ENCODE results near the gene STEAP4.

The STEAP4 gene

GRCh38 chr7:88306590-88307048 is at the start of gene STEAP4:
STEAP4 (minus strand) TSS chr7:88306894; CDS start chr7:88284269, 22,625 bp downstream.
- DNase-seq, result no peak

DNA sequence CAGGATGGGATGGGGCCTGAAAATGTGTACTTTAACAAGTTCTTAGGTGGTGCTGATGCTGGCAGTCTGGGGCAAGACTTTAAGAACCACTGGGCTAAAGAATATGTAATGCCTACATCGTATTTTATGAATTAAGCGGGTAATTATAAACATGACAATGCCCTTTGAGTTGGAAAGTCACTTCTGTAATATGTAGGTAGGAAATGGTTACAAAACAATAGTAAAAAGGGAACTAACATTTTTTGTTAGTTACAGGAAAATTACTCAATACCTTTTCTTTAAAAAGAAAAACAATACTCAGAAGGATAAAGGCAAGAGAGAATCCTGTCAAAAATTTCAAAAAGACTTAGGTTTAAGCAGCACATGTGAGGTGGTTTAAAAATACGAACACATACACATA is 48.3 kb upstream of the STEAP4 start:
- no peak for DNase-seq

GRCh38 chr7:88350118-88350517 is 43.4 kb upstream of the STEAP4 start:
- no peak for DNase-seq

GRCh38 chr7:88347517-88347916 is 40.8 kb upstream of the STEAP4 start:
- DNase-seq, result no peak

GRCh38 chr7:88347090-88347489 is 40.4 kb upstream of the STEAP4 start:
- DNase-seq, result no peak

DNA sequence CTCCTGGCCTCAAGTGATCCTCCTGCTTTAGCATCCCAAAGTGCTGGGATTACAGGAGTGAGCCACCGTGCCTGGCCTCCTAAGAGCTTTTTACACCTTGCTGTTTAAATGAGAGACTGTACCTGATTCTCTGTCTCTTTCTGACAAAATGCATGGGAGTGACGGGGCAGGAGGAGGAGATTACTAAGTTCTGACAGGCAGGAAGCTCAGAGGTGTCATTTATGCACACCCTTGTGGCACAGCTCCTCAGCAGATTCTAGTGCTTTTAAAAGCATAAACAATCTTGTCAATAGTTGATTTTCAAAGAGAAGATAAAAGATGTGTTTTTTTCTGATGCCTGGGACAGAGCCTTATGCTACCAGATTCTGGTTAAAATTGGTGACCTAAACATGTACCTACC is 39.7 kb upstream of the STEAP4 start:
- DNase-seq, result no peak

DNA sequence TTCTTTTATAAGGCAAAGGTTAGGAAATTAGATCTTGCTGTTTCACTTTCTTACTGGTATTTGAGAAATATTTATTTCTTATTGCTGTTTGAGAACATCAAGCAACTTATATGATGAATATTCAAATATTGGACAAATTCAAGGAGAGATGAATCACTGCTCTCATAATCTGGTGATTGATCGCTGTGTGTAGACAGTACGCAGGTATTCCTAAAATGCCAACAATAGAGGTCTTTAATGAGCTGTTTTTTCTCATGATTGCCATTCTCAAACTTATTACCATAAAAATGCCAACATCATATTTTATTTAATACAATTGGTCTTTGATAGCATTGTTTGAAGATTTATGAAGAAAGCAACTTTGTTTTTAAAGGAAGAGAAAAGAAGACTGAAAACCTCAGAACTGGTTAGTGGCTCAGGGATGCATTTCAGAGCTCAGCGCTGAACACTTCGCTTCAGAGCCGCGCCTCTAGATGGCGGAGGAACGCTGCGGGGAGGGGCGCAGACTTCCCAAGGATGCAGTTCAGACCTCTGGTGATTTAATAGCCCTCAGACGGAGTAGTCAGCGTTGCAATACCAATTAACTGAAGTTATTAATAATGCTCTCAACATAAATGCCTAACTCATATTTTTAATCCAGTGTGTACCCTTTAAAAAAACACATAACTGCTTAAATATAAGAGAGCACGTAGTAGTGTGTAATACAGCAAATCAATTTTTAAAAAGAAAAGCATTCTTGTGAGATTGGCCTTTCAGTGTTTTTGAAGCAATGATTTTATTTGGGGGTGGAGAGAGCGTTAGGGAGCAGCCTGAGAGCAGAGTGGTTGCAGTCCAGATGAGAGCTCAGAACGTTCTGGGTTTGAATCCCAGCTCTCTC is 38.5 kb upstream of the STEAP4 start:
- DNase-seq, result no peak

GRCh38 chr7:88344271-88344670 is 37.6 kb upstream of the STEAP4 start:
- no peak for DNase-seq

- DNase-seq, result no peak
These were observed 32.7 kb upstream of the STEAP4 start for GRCh38 chr7:88339195-88339922.

DNA sequence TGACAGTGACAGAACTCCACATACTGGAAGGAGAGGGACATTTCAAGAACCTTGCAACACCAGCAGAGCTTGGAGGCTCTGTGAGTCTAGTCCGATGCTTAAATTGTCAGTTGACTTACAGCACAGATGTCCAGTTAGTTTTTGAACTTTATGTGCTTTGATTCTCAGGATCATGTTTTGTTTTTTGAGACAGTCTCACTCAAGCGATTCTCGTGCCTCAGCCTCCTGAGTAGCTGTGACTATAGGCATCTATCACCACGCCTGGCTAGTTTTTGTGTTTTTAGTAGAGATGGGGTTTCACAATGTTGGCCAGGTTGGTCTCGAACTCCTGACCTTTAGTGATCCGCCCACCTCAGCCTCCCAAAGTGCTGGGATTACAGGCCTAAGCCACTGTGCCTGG is 31.8 kb upstream of the STEAP4 start:
- no peak for DNase-seq

DNA sequence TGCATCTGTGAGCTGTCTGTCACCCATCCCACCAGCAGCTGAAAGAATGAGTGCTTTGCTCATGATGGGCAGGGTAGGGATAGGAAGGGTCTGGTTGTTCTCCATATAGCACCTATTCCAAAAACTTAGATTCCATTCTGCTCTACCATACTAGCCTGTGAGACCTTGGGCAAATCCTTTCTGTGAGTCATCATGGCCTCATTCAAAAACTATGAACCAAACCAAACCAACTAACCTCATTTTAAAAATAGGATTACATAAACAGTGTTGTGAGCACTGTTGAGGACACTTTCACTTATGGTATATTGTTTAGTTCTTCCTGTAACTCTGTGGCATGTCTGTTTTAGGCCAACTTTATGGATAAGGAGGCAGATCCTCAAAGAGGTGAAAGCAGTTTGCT is 30.9 kb upstream of the STEAP4 start:
- DNase-seq, result no peak

GRCh38 chr7:88331322-88331721 is 24.6 kb upstream of the STEAP4 start:
- no peak for DNase-seq

DNA sequence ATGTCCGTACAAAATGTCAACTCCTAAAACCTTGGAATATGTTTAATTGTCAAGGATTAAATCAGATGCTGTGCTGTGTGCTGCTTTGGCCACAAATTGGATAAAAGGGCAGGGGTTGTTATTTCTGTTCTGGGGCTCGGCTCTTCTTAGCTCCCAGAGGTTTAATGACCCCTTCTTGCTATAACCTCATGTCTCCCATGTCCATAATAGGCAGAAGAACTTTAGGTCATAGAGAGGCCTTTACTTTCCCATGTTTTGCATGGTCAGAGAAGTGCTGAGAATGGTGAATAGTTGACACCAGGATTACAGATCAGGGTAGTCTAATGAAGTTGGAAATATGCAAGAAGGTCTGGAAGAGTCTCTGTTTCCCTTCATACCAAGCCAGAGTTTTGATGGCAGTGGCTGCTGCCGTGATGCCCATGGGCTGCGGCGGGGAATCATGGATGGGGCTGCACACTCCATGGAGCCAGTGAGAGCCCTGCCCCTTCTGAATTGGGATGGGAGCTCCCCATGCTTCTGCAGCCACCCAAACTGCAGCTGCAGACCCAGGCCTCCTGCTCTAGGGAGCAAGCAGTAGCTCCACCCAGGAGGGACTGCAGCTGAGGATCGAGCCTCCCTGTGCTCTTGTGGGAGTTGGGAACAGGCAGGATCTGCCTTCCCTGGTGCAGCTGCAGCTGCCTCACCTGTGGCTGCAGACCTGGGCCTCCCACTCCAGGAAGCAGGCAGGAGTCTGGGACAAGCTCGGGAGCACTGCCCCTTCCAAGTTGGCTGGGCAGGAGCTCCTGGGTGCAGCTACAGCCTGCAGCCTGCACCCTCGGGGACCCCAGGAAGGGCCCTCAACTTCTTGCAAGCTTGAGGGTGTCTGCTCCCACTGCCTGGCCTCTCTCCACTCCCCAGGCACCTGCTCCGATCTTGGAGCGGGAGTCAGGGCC is 23.1 kb upstream of the STEAP4 start:
- no peak for DNase-seq

DNA sequence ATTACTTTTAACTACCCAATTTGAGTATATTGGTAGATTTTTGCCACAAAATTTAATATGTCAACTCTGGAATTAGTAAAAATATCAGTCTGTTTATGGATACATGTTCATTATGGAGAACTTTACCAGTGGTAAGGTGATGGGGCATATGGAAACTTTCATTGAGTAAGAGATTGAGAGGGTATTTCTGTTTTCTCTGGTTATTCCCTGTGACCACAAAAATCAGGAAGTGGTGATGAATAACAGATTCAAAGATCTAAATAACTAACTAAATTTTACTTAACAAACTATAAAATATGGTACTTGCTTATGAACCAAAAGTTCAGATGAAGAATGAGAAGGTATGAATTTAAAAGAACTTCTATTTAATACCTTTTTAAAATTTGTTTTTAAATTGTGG is 22.1 kb upstream of the STEAP4 start:
- DNase-seq, result no peak

DNA sequence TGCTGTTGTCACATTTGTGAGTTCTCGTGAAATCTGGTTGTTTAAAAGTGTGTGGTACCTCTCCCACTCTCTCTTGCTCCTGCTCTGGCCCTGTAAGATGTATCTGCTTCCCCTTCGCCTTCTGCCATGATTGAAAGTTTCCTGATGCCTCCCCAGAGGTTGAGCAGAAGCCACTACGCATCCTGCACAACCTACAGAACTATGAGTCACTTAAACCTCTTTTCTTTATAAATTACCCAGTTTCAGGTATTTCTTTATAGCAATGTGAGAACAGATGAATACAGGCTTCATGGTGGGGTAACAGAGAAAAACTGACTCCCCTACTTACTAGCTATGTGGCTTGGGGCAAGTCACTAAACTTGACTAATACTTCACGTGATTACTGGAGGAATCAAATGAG is 18.0 kb upstream of the STEAP4 start:
- no peak for DNase-seq

GRCh38 chr7:88322151-88322550 is 15.5 kb upstream of the STEAP4 start:
- DNase-seq, result no peak

- DNase-seq, result no peak
These were observed 15.0 kb upstream of the STEAP4 start for GRCh38 chr7:88321694-88322093.

DNA sequence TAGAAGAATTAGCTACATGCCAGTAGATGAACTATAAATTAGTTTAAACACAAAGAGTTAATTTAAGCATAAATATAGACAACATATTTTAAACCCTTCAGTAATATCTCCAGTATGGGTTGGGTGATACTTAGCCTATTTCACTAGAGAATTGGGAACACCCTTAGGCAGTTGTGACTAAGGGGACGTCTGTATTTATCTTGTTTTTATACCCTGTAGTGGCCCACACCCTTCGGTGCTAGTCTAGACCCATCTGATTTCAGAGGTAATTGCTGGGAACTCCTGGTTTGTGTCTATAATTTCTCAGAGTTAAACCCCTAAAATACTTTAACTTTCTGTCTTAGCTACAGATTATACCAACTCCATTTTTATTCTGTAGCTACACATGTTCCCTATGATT is 11.5 kb upstream of the STEAP4 start:
- no peak for DNase-seq

GRCh38 chr7:88317422-88317821 is 10.7 kb upstream of the STEAP4 start:
- no peak for DNase-seq

DNA sequence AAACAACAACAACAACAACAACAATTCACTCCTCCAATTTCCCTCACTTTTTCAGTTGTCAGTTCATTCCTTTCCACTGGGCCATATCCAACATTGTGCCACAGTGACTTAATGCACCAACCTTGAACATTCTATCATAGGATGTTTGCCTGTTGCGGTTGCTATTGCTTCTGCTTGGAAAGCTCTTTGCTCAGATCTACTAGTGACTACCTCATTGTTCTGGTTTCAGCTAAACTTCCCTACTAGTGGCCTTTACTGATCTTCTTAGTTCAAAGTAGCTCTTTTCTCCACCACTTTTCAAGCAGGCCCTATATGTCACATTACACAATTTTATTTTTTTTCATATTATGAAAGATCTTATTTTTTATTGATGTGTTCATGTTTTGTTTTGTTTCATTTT is 9.8 kb upstream of the STEAP4 start:
- DNase-seq, result no peak

DNA sequence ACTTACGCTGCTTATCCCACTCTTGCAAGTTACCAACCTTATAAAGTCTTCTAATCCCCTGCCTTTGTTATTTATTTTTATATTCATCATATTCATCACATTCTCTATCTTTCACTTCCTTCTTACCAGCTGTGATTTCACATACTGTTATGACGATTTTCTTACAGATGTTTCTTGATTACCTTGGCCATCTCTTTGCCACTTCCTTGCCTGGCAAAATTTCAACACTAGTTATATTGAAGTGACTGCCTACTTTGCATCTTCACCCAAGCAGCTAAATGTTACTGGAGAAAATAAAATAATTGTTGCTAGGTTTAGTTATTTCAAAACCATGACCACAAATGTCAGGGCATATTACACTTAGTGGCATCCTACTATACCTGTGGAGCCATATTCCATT is 8.8 kb upstream of the STEAP4 start:
- DNase-seq, result no peak

DNA sequence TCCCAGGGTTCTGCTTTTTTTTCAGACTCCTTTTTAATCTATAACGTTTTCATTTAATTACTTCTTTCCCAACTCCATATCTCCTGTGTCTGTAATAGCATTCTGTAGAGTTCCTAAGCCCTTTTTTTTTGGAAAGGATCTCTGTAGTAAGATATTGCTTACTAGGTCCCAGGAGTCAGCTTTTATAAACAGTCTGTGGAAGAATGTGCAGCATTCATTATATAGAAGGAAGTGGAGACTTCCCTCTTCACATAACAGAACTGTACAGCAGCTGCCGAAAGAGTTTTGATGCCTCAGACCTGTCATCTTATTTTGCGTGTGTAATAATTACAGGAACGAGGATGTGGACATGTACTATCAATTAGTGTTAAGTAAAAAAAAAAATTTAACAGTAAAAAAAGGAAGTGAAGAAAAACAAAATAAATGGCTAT is 7.4 kb upstream of the STEAP4 start:
- no peak for DNase-seq

DNA sequence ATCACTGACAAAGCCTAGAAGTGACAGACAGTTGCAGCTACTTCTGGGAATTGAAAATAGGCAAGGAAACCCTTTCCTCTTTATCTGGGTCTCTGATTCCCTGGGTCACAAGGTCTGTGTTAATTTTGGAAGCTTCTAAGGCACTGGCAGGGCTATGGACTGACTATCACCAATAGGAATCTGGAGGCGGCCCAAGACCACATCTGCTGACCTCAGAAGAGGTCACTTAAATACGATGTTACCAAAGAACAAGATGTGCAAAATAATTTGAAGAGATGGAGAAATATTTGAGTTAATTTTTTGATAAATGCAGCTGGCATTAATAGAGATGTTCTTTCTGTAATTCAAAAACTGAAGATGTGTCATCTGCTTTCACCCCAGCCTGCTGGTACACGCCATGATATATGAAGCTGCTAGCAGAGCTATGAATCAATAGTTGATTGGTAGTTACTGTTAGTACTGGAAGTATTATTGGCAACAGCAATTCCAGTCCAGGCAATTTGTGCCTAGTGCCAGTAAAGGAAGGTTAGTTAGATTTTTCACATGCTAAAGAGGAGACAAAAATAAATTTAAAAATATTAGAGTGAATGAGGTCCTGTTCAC is 5.5 kb upstream of the STEAP4 start:
- DNase-seq, result no peak
